Endothelial cell of umbilical vein (primary cell): ENCODE data around the gene PSME3IP1.

Source experiments
- CTCF ChIP-seq, 2 donors: IDR thresholded peaks; 1 replicate in 1 of 2; 2 replicates in 1 of 2; pipeline ENCODE4 v1.5.1; 2011; ENCODE audit warnings: low read length in 2 of 2, mild to moderate bottlenecking in 2 of 2, moderate library complexity in 2 of 2, control low read depth in 1 of 2, inconsistent platforms in 1 of 2, low read depth in 1 of 2; ENCODE audit not compliant: insufficient read depth in 1 of 2; ENCODE audit errors: extremely low read depth in 1 of 2
- EZH2 ChIP-seq: IDR thresholded peaks from 2 replicates; pipeline ENCODE4 v1.6.1; 2012; ENCODE audit warnings: borderline replicate concordance, low read depth, mild to moderate bottlenecking, moderate library complexity, low read length, inconsistent platforms; ENCODE audit not compliant: severe bottlenecking
- POLR2A ChIP-seq: IDR thresholded peaks from 2 replicates; pipeline ENCODE4 v1.6.1; 2012; ENCODE audit warnings: low read depth, mild to moderate bottlenecking, control low read depth, low read length

- no peak for TF ChIP-seq CTCF (IDR thresholded peaks at IDR 0.05; ENCODE audit: extremely low read depth in 1 of 2, insufficient read depth in 1 of 2, low read depth in 1 of 2, low read length in 2 of 2)
- TF ChIP-seq EZH2 = no peak
- TF ChIP-seq POLR2A = no peak
Measured at GRCh38 chr16:57194512-57194911, 8.7 kb upstream of the PSME3IP1 start.
